Left renal cortex interstitium (tissue), 4 donors: Measurements from ENCODE around the gene SYAP1. TPM values are rescaled to one million over a fixed set of nuclear protein-coding genes. Genes with fewer than 3 reads are reported as not detected.
"Not testable (repeated sequence)": the region's sequence is repeated elsewhere in the genome, so short reads cannot be mapped to it uniquely, and the experiment has no call there.

ENCODE experiments used
- DNase-seq, 4 donors: peaks; one replicate each; pipeline ENCODE4 v3.0.0-alpha.2; 2013; ENCODE audit warnings: low read depth in 4 of 4, low spot score in 2 of 4, missing footprints in 1 of 4
- polyA plus RNA-seq, 4 donors: library from polyadenylated mRNA; unstranded; fragments of 120-200 nt; gene quantifications; one replicate each; pipeline ENCODE4 v1.2.1, GENCODE V29; 2013; ENCODE audit not compliant: insufficient read length in 4 of 4

The SYAP1 gene
- polyA plus RNA-seq, 4 donors = 29.0 to 37.0 (median 31.2) TPM

GRCh38 chrX:16718824-16719333, 533 bp upstream of the SYAP1 start:
- peak in 1 of 4 donors; percentile 28 for DNase-seq

GRCh38 chrX:16722481-16722880, 3.1 kb downstream of the SYAP1 start:
- no peak for DNase-seq

GRCh38 chrX:16725072-16725471, 5.7 kb downstream of the SYAP1 start:
- DNase-seq = no peak

GRCh38 chrX:16726347-16726988, 7.1 kb downstream of the SYAP1 start:
- not testable (repeated sequence) for DNase-seq

- DNase-seq = no peak
These were observed 8.2 kb downstream of the SYAP1 start for GRCh38 chrX:16727637-16728036.

GRCh38 chrX:16730450-16730849, 11.0 kb downstream of the SYAP1 start:
- no peak for DNase-seq

GRCh38 chrX:16733013-16733412, 13.6 kb downstream of the SYAP1 start:
- DNase-seq = no peak

GRCh38 chrX:16737024-16737423, 17.6 kb downstream of the SYAP1 start:
- DNase-seq = no peak

- no peak for DNase-seq
These were observed 20.2 kb downstream of the SYAP1 start for GRCh38 chrX:16739574-16739973.

GRCh38 chrX:16743604-16744325, 24.4 kb downstream of the SYAP1 start:
- no peak for DNase-seq

- DNase-seq = no peak
These were observed 25.7 kb downstream of the SYAP1 start for GRCh38 chrX:16745102-16745501.

GRCh38 chrX:16745659-16746058, 26.2 kb downstream of the SYAP1 start:
- DNase-seq = no peak

- DNase-seq = no peak
These were observed 29.0 kb downstream of the SYAP1 start for GRCh38 chrX:16748425-16748824.

GRCh38 chrX:16750136-16750535, 30.7 kb downstream of the SYAP1 start:
- no peak for DNase-seq

GRCh38 chrX:16754019-16754418, 34.6 kb downstream of the SYAP1 start:
- DNase-seq = no peak

- no peak for DNase-seq
These were observed 37.3 kb downstream of the SYAP1 start for GRCh38 chrX:16756724-16757123.

- not testable (repeated sequence) for DNase-seq
These were observed 42.1 kb downstream of the SYAP1 start for GRCh38 chrX:16761500-16761899.

- DNase-seq = no peak
These were observed 43.2 kb downstream of the SYAP1 start for GRCh38 chrX:16762579-16762978.

- no peak for DNase-seq
These were observed 46.2 kb downstream of the SYAP1 start for GRCh38 chrX:16765594-16765993.

GRCh38 chrX:16770970-16771482, 51.6 kb downstream of the SYAP1 start:
- DNase-seq = no peak

GRCh38 chrX:16771483-16772398, 52.3 kb downstream of the SYAP1 start:
- DNase-seq = peak in 1 of 4 donors; percentile 47
